GM18507 (cell line): ENCODE data around the gene BAHCC1.
A peak's percentile ranks its signal among the peaks of the same experiment; 100 is the strongest.

Source experiments
- DNase-seq: peaks from one replicate; pipeline ENCODE4 v3.0.0; 2011; ENCODE audit warnings: low read depth; ENCODE audit not compliant: insufficient read length; ENCODE audit errors: extremely low spot score
- FAIRE-seq: peaks from 2 replicates; lab custom pipeline; 2011; peaks lifted over from hg19 to GRCh38; lab: Jason Lieb, UNC

Gene BAHCC1

GRCh38 chr17:81498953-81499600 is 103.8 kb downstream of the BAHCC1 start:
- FAIRE-seq, result no peak
- DNase-seq, result no peak

- FAIRE-seq (no peak), DNase-seq (no peak)
Observed at GRCh38 chr17:81499601-81499970, 104.3 kb downstream of the BAHCC1 start.

GRCh38 chr17:81500047-81500446 is 104.8 kb downstream of the BAHCC1 start:
- no peak for FAIRE-seq

GRCh38 chr17:81502471-81503017 is 107.3 kb downstream of the BAHCC1 start:
- FAIRE-seq (no peak), DNase-seq (no peak)

More at GRCh38 chr17:81500047-81500446, 104.8 kb downstream of the BAHCC1 start:
- no peak for DNase-seq

GRCh38 chr17:81503619-81504018 is 108.4 kb downstream of the BAHCC1 start:
- DNase-seq (no peak), FAIRE-seq (no peak)

GRCh38 chr17:81508639-81509206 is 113.5 kb downstream of the BAHCC1 start:
- FAIRE-seq (no peak), DNase-seq (no peak)

- FAIRE-seq, result no peak
- DNase-seq, result no peak
Observed at GRCh38 chr17:81509207-81509971, 114.1 kb downstream of the BAHCC1 start.

- DNase-seq, result no peak
- FAIRE-seq, result no peak
Observed at GRCh38 chr17:81509972-81510784, 114.9 kb downstream of the BAHCC1 start.

- DNase-seq (no peak), FAIRE-seq (no peak)
Observed at GRCh38 chr17:81510785-81511553, 115.7 kb downstream of the BAHCC1 start.

GRCh38 chr17:81511554-81511803 is 116.2 kb downstream of the BAHCC1 start:
- FAIRE-seq (no peak), DNase-seq (no peak)

- no peak for DNase-seq
Observed at GRCh38 chr17:81511804-81512561, 116.7 kb downstream of the BAHCC1 start.

GRCh38 chr17:81512562-81513371 is 117.5 kb downstream of the BAHCC1 start, which contains the start of gene ACTG1:
TSS of gene ACTG1 (minus strand) at chr17:81512799. CDS start at chr17:81512354, 445 bp downstream.
- peak; percentile 39 for FAIRE-seq
- DNase-seq, result peak; percentile 83

More at GRCh38 chr17:81511804-81512561, 116.7 kb downstream of the BAHCC1 start:
- FAIRE-seq, result no peak

- FAIRE-seq (peak; percentile 5), DNase-seq (no peak)
Observed at GRCh38 chr17:81513372-81513752, 118.1 kb downstream of the BAHCC1 start.

GRCh38 chr17:81513753-81514488 is 118.7 kb downstream of the BAHCC1 start:
- FAIRE-seq (no peak), DNase-seq (no peak)

GRCh38 chr17:81514489-81514738 is 119.2 kb downstream of the BAHCC1 start:
- DNase-seq (no peak), FAIRE-seq (no peak)

GRCh38 chr17:81514739-81515529 is 119.7 kb downstream of the BAHCC1 start:
- peak; percentile 86 for FAIRE-seq
- DNase-seq, result no peak
